SK-N-SH treated with all-trans-retinoic acid at 6 μM for 48 hours (cell line): ENCODE measurements around the gene KIF18A.

ENCODE experiments used
- ATAC-seq: fragments of 200-7000 bp; cut with Tn5 transposase; 3 replicates; pipeline ENCODE4 v1.9.1; 2020; ENCODE audit warnings: mild to moderate bottlenecking, moderate library complexity
- ARNTL ChIP-seq: fragments of 450-650 bp; formaldehyde crosslinking; IDR thresholded peaks from 2 replicates; pipeline ENCODE4 v1.5.0; 2020; ENCODE audit warnings: low read depth, mild to moderate bottlenecking, moderate library complexity, borderline replicate concordance
- BACH2 ChIP-seq: fragments of 250-450 bp; sonication (Bioruptor Pico); IDR thresholded peaks from 2 replicates; pipeline ENCODE4 v1.9.0; 2021; ENCODE audit warnings: mild to moderate bottlenecking, borderline replicate concordance
- CSDC2 ChIP-seq: fragments of 250-450 bp; sonication (Bioruptor Pico); IDR thresholded peaks from 2 replicates; pipeline ENCODE4 v1.5.0; 2020; ENCODE audit warnings: mild to moderate bottlenecking, moderate library complexity
- ESRRG ChIP-seq: fragments of 250-450 bp; sonication (Bioruptor Pico); IDR thresholded peaks from 2 replicates; pipeline ENCODE4 v1.6.1; 2021; ENCODE audit warnings: mild to moderate bottlenecking
- GLIS3 ChIP-seq: fragments of 250-450 bp; sonication (Bioruptor Pico); IDR thresholded peaks from 2 replicates; pipeline ENCODE4 v1.5.0; 2020; ENCODE audit warnings: mild to moderate bottlenecking, moderate library complexity
- ISL1 ChIP-seq: fragments of 250-450 bp; sonication (Bioruptor Pico); IDR thresholded peaks from 2 replicates; pipeline ENCODE4 v2.1.2; 2022; ENCODE audit warnings: mild to moderate bottlenecking, moderate library complexity
- OSR1 ChIP-seq: fragments of 250-450 bp; sonication (Bioruptor Pico); IDR thresholded peaks from 2 replicates; pipeline ENCODE4 v1.8.0; 2022; ENCODE audit warnings: moderate library complexity, mild to moderate bottlenecking, inconsistent platforms
- PPARA ChIP-seq: fragments of 250-450 bp; sonication (Bioruptor Pico); IDR thresholded peaks from 2 replicates; pipeline ENCODE4 v1.5.0; 2020; ENCODE audit warnings: mild to moderate bottlenecking, borderline replicate concordance
- RARB ChIP-seq: fragments of 250-450 bp; sonication (Bioruptor Pico); IDR thresholded peaks from 2 replicates; pipeline ENCODE4 v1.8.0; 2021; ENCODE audit warnings: mild to moderate bottlenecking, moderate library complexity
- SNAI2 ChIP-seq: fragments of 250-450 bp; sonication (Bioruptor Pico); IDR thresholded peaks from 2 replicates; pipeline ENCODE4 v1.5.0; 2020; ENCODE audit warnings: mild to moderate bottlenecking, moderate library complexity
- TCF4 ChIP-seq: fragments of 250-450 bp; sonication (Bioruptor Pico); IDR thresholded peaks from 2 replicates; pipeline ENCODE4 v1.8.0; 2021; ENCODE audit warnings: mild to moderate bottlenecking, moderate library complexity, borderline replicate concordance
- ZC3H10 ChIP-seq: fragments of 250-450 bp; sonication (Bioruptor Pico); IDR thresholded peaks from 2 replicates; pipeline ENCODE4 v1.5.1; 2021; ENCODE audit warnings: mild to moderate bottlenecking, moderate library complexity
- ZFP3 ChIP-seq: fragments of 250-450 bp; sonication (Bioruptor Pico); IDR thresholded peaks from 2 replicates; pipeline ENCODE4 v1.5.0; 2020; ENCODE audit warnings: mild to moderate bottlenecking, moderate library complexity
- ZFP30 ChIP-seq: fragments of 450-650 bp; formaldehyde crosslinking; IDR thresholded peaks from 2 replicates; pipeline ENCODE4 v1.5.0; 2022; ENCODE audit warnings: mild to moderate bottlenecking, moderate library complexity
- ZNF565 ChIP-seq: fragments of 450-650 bp; formaldehyde crosslinking; conservative IDR thresholded peaks from 2 replicates; pipeline ENCODE4 v1.5.0; 2020; ENCODE audit warnings: low read depth, mild to moderate bottlenecking, moderate library complexity
- ZNF8 ChIP-seq: fragments of 450-650 bp; formaldehyde crosslinking; IDR thresholded peaks from 2 replicates; pipeline ENCODE4 v1.5.0; 2020; ENCODE audit warnings: mild to moderate bottlenecking, moderate library complexity
- TF ChIP-seq, protein P1 (sequence below): fragments of 250-450 bp; sonication (Bioruptor Pico); IDR thresholded peaks from 2 replicates; pipeline ENCODE4 v1.5.1; 2021; ENCODE audit warnings: mild to moderate bottlenecking, moderate library complexity
- TF ChIP-seq, protein P2 (sequence below): fragments of 250-450 bp; sonication (Bioruptor Pico); IDR thresholded peaks from 2 replicates; pipeline ENCODE4 v1.5.0; 2020; ENCODE audit warnings: mild to moderate bottlenecking, moderate library complexity
- TF ChIP-seq, protein P3 (sequence below): fragments of 250-450 bp; sonication (Bioruptor Pico); IDR thresholded peaks from 2 replicates; pipeline ENCODE4 v1.8.0; 2020; ENCODE audit warnings: mild to moderate bottlenecking, moderate library complexity, borderline replicate concordance
- TF ChIP-seq, protein P4 (sequence below): fragments of 250-450 bp; sonication (Bioruptor Pico); IDR thresholded peaks from 2 replicates; pipeline ENCODE4 v1.5.1; 2020; ENCODE audit warnings: low read depth, mild to moderate bottlenecking, moderate library complexity
- TF ChIP-seq, protein P5 (sequence below): fragments of 250-450 bp; sonication (Bioruptor Pico); IDR thresholded peaks from 2 replicates; pipeline ENCODE4 v1.8.0; 2021; ENCODE audit warnings: low read depth, mild to moderate bottlenecking, moderate library complexity, borderline replicate concordance

Gene KIF18A

DNA sequence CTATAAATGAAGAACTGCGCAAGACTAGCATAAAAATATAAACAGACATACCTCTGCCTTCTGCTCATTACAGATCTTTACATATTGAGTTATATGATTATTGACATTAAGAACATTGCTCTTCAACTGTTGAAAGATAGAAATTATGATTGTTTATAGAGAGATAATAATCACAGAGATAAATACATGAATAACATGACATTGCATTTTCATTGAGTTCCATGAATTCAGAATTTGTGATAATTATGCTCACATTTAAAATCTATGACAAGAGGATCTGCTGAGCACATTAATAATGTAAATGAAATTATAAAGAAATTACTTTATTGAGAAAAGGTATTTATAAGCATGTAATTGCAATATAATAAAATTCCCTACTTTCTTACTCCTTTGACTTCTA is 24.8 kb downstream of the KIF18A start (continued):
- TF ChIP-seq, protein P1, sequence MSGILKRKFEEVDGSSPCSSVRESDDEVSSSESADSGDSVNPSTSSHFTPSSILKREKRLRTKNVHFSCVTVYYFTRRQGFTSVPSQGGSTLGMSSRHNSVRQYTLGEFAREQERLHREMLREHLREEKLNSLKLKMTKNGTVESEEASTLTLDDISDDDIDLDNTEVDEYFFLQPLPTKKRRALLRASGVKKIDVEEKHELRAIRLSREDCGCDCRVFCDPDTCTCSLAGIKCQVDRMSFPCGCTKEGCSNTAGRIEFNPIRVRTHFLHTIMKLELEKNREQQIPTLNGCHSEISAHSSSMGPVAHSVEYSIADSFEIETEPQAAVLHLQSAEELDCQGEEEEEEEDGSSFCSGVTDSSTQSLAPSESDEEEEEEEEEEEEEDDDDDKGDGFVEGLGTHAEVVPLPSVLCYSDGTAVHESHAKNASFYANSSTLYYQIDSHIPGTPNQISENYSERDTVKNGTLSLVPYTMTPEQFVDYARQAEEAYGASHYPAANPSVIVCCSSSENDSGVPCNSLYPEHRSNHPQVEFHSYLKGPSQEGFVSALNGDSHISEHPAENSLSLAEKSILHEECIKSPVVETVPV (CRISPR knock-in tag) = no peak
- TF ChIP-seq ZNF565 = no peak

DNA sequence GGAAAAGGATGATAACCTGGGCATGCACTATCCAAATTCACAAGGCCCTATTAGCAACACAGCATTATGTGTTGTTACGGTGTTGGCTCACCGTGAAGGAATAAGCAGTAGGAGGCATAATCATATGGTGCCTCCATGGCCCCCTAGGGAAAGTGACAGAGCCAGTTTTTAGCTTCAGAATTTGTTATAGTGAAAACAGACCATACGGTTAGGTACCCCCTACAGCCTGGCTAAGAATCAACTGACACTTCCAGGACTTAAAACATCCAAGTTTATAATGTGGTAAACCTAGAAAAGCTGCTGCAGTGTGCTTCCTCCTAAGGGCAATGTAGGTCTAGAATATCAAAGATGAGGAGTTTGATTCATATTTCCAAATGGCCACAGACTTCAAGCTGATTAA is 30.4 kb downstream of the KIF18A start:
- TF ChIP-seq ZNF8 (CRISPR knock-in tag) (no peak), RARB (no peak), PPARA (CRISPR knock-in tag) (no peak), ESRRG (CRISPR knock-in tag) (no peak), ZFP30 (CRISPR knock-in tag) (no peak), GLIS3 (CRISPR knock-in tag) (no peak), ARNTL (CRISPR knock-in tag) (no peak)
- TF ChIP-seq, protein P1 (CRISPR knock-in tag) = no peak
- TF ChIP-seq, protein P2, sequence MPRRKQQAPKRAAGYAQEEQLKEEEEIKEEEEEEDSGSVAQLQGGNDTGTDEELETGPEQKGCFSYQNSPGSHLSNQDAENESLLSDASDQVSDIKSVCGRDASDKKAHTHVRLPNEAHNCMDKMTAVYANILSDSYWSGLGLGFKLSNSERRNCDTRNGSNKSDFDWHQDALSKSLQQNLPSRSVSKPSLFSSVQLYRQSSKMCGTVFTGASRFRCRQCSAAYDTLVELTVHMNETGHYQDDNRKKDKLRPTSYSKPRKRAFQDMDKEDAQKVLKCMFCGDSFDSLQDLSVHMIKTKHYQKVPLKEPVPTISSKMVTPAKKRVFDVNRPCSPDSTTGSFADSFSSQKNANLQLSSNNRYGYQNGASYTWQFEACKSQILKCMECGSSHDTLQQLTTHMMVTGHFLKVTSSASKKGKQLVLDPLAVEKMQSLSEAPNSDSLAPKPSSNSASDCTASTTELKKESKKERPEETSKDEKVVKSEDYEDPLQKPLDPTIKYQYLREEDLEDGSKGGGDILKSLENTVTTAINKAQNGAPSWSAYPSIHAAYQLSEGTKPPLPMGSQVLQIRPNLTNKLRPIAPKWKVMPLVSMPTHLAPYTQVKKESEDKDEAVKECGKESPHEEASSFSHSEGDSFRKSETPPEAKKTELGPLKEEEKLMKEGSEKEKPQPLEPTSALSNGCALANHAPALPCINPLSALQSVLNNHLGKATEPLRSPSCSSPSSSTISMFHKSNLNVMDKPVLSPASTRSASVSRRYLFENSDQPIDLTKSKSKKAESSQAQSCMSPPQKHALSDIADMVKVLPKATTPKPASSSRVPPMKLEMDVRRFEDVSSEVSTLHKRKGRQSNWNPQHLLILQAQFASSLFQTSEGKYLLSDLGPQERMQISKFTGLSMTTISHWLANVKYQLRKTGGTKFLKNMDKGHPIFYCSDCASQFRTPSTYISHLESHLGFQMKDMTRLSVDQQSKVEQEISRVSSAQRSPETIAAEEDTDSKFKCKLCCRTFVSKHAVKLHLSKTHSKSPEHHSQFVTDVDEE = no peak
- TF ChIP-seq, protein P3, sequence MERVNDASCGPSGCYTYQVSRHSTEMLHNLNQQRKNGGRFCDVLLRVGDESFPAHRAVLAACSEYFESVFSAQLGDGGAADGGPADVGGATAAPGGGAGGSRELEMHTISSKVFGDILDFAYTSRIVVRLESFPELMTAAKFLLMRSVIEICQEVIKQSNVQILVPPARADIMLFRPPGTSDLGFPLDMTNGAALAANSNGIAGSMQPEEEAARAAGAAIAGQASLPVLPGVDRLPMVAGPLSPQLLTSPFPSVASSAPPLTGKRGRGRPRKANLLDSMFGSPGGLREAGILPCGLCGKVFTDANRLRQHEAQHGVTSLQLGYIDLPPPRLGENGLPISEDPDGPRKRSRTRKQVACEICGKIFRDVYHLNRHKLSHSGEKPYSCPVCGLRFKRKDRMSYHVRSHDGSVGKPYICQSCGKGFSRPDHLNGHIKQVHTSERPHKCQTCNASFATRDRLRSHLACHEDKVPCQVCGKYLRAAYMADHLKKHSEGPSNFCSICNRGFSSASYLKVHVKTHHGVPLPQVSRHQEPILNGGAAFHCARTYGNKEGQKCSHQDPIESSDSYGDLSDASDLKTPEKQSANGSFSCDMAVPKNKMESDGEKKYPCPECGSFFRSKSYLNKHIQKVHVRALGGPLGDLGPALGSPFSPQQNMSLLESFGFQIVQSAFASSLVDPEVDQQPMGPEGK (CRISPR knock-in tag) = no peak
- no peak for ATAC-seq

DNA sequence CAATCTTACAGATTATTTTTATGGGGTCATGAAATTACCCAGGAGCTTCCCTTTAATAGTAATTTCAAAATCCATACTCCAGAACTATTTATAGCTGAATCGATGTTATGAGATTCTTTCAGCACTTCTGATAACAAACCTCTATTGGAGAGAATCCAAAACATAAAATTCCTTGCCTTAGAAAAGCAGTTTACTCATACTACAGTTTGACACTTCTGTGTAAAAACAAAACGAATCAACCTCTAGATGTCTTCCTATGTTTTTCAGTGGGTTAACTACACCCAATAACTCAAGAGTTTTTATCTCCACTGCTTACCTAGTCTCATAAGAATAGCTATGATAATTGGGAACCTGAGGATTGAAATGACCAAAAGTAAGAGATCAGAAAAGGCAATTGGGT is 35.6 kb downstream of the KIF18A start:
- no peak for ATAC-seq
- TF ChIP-seq ZFP30 (CRISPR knock-in tag) (no peak), ZFP3 (no peak), ARNTL (CRISPR knock-in tag) (no peak), ZNF8 (CRISPR knock-in tag) (no peak), ISL1 (CRISPR knock-in tag) (no peak), PPARA (CRISPR knock-in tag) (no peak), BACH2 (no peak), SNAI2 (CRISPR knock-in tag) (no peak), ZC3H10 (CRISPR knock-in tag) (no peak), CSDC2 (CRISPR knock-in tag) (no peak), ESRRG (CRISPR knock-in tag) (no peak), GLIS3 (CRISPR knock-in tag) (no peak), OSR1 (CRISPR knock-in tag) (no peak), TCF4 (no peak)
- TF ChIP-seq, protein P2 = no peak
- TF ChIP-seq, protein P4, sequence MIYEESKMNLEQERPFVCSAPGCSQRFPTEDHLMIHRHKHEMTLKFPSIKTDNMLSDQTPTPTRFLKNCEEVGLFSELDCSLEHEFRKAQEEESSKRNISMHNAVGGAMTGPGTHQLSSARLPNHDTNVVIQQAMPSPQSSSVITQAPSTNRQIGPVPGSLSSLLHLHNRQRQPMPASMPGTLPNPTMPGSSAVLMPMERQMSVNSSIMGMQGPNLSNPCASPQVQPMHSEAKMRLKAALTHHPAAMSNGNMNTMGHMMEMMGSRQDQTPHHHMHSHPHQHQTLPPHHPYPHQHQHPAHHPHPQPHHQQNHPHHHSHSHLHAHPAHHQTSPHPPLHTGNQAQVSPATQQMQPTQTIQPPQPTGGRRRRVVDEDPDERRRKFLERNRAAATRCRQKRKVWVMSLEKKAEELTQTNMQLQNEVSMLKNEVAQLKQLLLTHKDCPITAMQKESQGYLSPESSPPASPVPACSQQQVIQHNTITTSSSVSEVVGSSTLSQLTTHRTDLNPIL (CRISPR knock-in tag) = no peak
- TF ChIP-seq, protein P1 (CRISPR knock-in tag) = no peak
- TF ChIP-seq, protein P5, sequence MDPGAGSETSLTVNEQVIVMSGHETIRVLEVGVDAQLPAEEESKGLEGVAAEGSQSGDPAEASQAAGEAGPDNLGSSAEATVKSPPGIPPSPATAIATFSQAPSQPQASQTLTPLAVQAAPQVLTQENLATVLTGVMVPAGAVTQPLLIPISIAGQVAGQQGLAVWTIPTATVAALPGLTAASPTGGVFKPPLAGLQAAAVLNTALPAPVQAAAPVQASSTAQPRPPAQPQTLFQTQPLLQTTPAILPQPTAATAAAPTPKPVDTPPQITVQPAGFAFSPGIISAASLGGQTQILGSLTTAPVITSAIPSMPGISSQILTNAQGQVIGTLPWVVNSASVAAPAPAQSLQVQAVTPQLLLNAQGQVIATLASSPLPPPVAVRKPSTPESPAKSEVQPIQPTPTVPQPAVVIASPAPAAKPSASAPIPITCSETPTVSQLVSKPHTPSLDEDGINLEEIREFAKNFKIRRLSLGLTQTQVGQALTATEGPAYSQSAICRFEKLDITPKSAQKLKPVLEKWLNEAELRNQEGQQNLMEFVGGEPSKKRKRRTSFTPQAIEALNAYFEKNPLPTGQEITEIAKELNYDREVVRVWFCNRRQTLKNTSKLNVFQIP = no peak
